LNCAP (cell line): ENCODE measurements around the gene CTDSPL2.

Experiments used
- TF ChIP-seq, protein P1 (sequence below): fragments of 450-650 bp; IDR thresholded peaks from 2 replicates; pipeline ENCODE4 v1.5.1; 2017; ENCODE audit warnings: mild to moderate bottlenecking

CTDSPL2 gene

DNA sequence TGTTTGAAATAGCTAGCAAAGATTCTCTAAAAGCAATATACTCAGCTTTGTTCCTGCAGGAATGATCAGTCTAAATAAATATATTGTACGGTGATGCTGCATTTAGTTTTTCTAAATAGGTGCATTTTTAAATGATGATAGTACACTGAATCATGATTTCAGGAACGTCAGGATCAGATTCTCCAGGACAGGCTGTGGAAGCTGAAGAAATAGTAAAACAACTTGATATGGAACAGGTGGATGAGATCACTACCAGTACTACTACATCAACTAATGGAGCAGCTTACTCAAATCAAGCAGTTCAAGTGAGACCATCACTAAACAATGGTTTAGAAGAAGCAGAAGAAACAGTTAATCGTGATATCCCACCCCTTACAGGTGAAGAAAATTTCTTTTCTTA is 63.2 kb downstream of the CTDSPL2 start:
- TF ChIP-seq, protein P1, sequence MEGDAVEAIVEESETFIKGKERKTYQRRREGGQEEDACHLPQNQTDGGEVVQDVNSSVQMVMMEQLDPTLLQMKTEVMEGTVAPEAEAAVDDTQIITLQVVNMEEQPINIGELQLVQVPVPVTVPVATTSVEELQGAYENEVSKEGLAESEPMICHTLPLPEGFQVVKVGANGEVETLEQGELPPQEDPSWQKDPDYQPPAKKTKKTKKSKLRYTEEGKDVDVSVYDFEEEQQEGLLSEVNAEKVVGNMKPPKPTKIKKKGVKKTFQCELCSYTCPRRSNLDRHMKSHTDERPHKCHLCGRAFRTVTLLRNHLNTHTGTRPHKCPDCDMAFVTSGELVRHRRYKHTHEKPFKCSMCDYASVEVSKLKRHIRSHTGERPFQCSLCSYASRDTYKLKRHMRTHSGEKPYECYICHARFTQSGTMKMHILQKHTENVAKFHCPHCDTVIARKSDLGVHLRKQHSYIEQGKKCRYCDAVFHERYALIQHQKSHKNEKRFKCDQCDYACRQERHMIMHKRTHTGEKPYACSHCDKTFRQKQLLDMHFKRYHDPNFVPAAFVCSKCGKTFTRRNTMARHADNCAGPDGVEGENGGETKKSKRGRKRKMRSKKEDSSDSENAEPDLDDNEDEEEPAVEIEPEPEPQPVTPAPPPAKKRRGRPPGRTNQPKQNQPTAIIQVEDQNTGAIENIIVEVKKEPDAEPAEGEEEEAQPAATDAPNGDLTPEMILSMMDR, result no peak

DNA sequence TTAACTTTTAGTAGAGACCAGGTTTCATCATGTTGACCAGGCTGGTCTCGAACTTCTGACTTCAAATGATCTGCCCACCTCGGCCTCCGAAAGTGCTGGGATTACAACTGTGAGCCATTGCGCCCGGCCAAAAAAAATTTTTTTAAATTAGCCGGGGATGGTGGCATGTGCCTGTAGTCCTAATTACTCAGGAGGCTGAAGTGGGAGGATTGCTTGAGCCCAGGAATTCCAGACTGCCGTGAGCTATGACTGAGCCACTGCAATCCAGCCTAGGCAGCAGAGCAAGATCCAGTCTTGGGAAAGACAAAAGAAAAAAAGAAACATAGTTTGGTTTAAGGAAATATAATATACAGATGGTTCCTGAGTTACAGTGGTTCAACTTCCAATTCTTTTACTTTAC is 64.6 kb downstream of the CTDSPL2 start:
- TF ChIP-seq, protein P1, result no peak

DNA sequence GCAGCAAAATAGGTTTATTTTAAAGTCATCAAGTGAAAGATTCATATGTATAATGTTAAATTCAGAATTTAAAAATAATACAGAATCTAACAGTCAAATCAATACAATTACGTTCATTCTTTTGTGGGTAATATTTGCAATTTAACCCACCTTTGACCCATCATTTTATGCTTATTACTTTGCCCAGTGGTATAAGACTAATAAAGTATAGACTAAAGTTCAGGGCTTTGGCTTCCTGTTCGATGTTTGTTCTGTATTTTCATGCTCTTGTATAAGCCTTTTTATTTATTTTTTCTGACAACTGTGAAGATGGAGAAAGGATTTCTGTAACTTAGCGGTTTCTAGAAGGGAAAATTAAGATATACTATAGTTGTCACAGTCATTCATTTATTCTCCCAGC is 65.2 kb downstream of the CTDSPL2 start:
- TF ChIP-seq, protein P1, result no peak

GRCh38 chr15:44495562-44495961 is 68.1 kb downstream of the CTDSPL2 start:
- TF ChIP-seq, protein P1, result no peak

DNA sequence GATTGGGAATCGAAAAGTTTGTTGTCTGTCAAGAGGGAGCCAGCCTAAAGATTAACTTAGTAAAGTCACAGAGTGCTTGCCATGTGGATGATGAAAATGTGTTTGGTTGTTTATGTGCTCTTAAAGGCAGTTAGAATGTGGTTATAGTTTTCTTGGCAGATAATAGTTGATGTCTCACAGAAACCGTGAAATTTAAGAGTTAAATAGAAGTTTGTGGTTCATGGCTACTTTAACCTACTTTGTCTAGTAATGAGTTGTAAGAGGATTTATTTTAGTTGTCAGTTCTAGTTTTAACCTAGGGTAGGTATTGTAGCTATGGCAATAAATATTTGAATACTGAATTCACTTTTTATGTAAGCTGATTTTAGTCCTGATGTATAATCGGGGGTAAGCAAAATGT is 73.1 kb downstream of the CTDSPL2 start:
- TF ChIP-seq, protein P1, result no peak

DNA sequence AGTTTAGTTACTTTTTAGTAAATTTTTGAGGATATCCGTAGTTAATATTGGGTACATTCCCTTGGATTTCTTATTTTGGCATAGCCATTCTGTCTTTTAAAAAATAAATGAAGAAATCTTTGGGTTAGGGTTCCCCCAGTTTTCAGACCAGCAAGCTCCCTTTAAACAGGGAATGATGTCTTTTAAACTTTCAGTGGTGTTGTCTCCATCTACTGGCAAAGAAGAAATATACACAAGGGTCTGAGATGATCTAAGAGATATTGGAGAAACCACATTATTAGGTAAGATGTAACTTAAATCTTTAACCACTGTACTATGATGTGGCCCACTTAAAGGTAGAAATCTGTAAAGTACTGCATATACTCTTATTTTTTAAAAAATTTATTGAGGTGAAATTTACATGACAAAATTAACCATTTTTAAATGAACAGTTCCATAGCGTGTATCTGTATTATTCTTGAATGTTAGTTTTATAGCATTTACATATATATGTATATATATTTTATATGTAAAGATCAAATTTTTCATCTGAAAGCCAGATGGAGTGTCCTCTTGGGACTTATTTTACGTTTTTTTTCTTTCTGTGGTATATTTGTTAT is 74.4 kb downstream of the CTDSPL2 start:
- TF ChIP-seq, protein P1, result peak; percentile 68

GRCh38 chr15:44516436-44516835 is 89.0 kb downstream of the CTDSPL2 start:
- TF ChIP-seq, protein P1, result no peak

DNA sequence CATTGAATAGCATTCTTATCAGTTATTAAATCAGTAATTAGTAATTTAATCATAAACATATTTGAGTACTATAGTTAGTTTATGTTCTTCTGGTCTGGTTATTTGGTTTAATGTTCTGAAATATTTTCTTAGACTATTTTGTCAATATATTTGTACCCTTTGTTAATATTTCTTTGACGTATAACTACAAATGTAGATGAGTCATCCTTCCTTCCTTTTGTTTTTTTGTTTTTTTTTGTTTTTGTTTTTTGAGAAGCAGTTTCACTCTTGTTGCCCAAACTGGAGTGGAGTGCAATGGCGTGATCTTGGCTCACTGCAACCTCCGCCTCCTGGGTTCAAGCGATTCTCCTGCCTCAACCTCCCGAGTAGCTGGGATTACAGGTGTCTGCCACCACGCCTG is 92.1 kb downstream of the CTDSPL2 start:
- TF ChIP-seq, protein P1, result no peak
